ENCODE data around the gene BUB3.

BUB3 gene

DNA sequence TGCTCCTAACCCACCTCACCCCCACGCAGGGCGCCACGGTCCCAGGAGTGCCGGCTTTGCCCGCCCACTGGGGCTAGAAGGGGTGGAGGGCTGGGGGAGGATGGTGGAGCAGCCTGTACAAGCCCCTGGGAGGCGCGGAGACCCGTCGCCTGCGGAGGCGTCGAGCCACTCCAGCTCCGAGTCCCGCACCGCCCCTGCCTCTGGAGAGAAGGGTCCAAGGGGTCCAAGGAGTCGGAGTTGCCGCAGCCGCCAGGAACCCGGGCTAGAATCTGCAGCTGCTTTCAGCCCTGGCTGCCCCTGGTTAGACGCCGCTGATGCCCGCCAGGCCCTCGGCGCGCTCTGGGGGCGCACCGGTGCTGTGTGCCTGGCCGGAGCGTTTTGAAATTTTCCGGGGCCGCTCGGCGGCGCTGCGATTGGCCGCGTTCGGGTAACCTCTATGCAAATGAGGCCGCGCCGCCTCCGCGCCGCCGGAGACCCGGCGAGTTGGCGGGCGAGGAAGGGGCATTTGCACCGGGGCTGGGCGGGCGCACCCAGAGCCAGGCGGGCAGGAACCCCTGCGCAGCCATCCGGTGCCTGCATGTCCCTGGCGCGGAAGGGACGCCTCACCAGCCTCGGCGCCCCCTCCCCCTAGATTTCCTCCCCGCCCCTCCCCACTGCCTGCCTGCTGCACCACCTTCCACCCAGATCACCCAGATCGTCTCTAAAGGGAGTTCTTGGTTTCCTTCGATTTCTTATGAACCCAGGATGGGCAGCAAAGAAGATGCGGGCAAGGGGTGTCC is 6.4 kb upstream of the BUB3 start, which contains the start of gene HMX2:
HMX2 (plus strand) TSS at position 502 of the 779 bp plus-strand sequence; CDS start at position 745, 243 bp downstream.
- H3K9me3 ChIP-seq (ENCODE audit: severe bottlenecking), result no peaks in the 10 kb centered on the region
- TF ChIP-seq, protein P1, sequence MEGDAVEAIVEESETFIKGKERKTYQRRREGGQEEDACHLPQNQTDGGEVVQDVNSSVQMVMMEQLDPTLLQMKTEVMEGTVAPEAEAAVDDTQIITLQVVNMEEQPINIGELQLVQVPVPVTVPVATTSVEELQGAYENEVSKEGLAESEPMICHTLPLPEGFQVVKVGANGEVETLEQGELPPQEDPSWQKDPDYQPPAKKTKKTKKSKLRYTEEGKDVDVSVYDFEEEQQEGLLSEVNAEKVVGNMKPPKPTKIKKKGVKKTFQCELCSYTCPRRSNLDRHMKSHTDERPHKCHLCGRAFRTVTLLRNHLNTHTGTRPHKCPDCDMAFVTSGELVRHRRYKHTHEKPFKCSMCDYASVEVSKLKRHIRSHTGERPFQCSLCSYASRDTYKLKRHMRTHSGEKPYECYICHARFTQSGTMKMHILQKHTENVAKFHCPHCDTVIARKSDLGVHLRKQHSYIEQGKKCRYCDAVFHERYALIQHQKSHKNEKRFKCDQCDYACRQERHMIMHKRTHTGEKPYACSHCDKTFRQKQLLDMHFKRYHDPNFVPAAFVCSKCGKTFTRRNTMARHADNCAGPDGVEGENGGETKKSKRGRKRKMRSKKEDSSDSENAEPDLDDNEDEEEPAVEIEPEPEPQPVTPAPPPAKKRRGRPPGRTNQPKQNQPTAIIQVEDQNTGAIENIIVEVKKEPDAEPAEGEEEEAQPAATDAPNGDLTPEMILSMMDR (IDR thresholded peaks at IDR 0.05; ENCODE audit: low read depth, low read length), result 0 out of 2 replicates have a peak, but pooled peaks have one; percentile 16
- H3K36me3 ChIP-seq, result no peaks in the 10 kb centered on the region
- H3K27me3 ChIP-seq (ENCODE audit: insufficient read depth, low read depth, severe bottlenecking), result peaks cover 100% of the 10 kb centered on the region
- H3K27ac ChIP-seq, result no peak within 1 kb of the TSS
- H3K4me3 ChIP-seq (ENCODE audit: low read depth, low read length), result peak within 1 kb of the TSS; percentile 34
- no peak for DNase-seq

DNA sequence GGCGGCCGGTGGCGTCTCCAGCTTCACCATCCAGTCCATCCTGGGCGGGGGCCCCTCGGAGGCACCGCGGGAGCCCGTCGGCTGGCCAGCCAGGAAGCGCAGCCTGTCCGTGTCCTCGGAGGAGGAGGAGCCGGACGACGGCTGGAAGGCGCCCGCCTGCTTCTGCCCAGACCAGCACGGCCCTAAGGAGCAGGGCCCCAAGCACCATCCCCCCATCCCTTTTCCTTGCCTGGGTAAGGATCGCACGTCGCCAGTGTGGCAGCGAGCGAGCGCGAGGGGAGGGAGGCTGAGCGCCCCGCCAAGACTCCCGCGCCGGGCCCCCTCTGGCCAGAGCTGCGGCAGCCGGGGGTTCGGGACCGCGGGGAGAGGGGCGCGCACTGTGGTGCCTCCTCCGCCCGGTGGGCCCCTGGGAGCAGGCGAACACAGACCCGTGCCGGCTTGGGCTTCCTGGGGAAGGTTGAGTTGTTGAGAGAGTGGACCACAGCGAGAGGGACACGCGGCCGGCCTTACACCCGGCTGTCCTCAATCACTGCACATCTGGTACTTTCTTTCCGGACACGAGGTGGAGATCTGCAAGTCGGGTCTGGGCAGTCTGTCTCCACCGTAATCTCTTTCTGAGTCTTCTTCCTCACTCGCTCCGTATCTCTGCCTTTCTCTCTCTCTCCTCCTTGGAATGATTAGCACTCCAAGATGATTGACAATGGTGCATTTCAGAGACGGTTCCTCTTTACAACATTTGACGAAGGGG is 5.6 kb upstream of the BUB3 start:
- H3K9me3 ChIP-seq (ENCODE audit: severe bottlenecking), result peaks cover 4% of the 10 kb centered on the region
- H3K27me3 ChIP-seq (ENCODE audit: insufficient read depth, low read depth, severe bottlenecking), result peaks cover 94% of the 10 kb centered on the region
- no peaks in the 10 kb centered on the region for H3K36me3 ChIP-seq
- H3K27ac ChIP-seq, result no peak overlapping the region
- peak overlapping the region; percentile 34 for H3K4me3 ChIP-seq (ENCODE audit: low read depth, low read length)
- TF ChIP-seq, protein P1 (IDR thresholded peaks at IDR 0.05; ENCODE audit: low read depth, low read length), result no peak
- no peak for DNase-seq

DNA sequence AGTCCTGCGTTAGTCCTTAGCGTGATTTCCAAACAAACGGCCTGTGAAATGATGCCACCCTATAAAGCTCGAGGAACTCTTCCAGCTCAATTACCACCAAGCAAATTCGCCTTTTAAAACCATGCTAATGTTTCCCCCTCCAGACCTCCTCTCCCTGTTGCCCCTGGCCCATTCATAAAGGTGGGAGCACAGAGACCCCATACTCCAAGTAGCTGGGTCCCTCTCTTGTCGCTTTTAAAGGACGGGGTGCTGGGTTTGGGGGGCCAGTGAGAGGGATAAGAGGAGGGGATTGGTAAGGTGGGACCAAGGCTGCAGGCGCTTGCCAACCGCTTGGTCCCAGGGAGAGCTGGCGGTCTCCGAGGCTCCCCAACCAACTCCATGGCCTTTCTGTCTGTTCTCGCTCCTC is 5.0 kb upstream of the BUB3 start:
- TF ChIP-seq, protein P1 (IDR thresholded peaks at IDR 0.05; ENCODE audit: low read depth, low read length), result no peak
- peak overlapping the region; percentile 44 for H3K4me3 ChIP-seq (ENCODE audit: low read depth, low read length)
- no peaks in the 10 kb centered on the region; the same call in 1 of the 2 replicates for H3K36me3 ChIP-seq
- peaks cover 89% of the 10 kb centered on the region for H3K27me3 ChIP-seq (ENCODE audit: insufficient read depth, low read depth, severe bottlenecking)
- H3K27ac ChIP-seq, result no peak overlapping the region
- peaks cover 6% of the 10 kb centered on the region for H3K9me3 ChIP-seq (ENCODE audit: severe bottlenecking)
- DNase-seq, result no peak

GRCh38 chr10:123149568-123150270 is 4.5 kb upstream of the BUB3 start:
- peak; percentile 32 for DNase-seq
- Histone ChIP-seq H3K27me3 (ENCODE audit: insufficient read depth, low read depth, severe bottlenecking) (peaks cover 83% of the 10 kb centered on the region), H3K36me3 (peaks cover 5% of the 10 kb centered on the region), H3K4me3 (ENCODE audit: low read depth, low read length) (peak overlapping the region; percentile 44), H3K27ac (no peak overlapping the region), H3K9me3 (ENCODE audit: severe bottlenecking) (peaks cover 9% of the 10 kb centered on the region)
- TF ChIP-seq, protein P1 (IDR thresholded peaks at IDR 0.05; ENCODE audit: low read depth, low read length), result no peak

GRCh38 chr10:123150271-123150985 is 3.8 kb upstream of the BUB3 start:
- peak overlapping the region; percentile 44 for H3K4me3 ChIP-seq (ENCODE audit: low read depth, low read length)
- TF ChIP-seq, protein P1 (IDR thresholded peaks at IDR 0.05; ENCODE audit: low read depth, low read length), result no peak
- peaks cover 76% of the 10 kb centered on the region for H3K27me3 ChIP-seq (ENCODE audit: insufficient read depth, low read depth, severe bottlenecking)
- DNase-seq, result no peak
- peaks cover 9% of the 10 kb centered on the region for H3K9me3 ChIP-seq (ENCODE audit: severe bottlenecking)
- peaks cover 13% of the 10 kb centered on the region for H3K36me3 ChIP-seq
- no peak overlapping the region for H3K27ac ChIP-seq

Data from WERI-Rb-1 (cell line).